A673 (cell line): ENCODE data around the gene RABGAP1L.

Experiments used
- EZH2 ChIP-seq: fragments of 200-600 bp; sonication (generic); IDR thresholded peaks from 2 replicates; pipeline ENCODE4 v1.6.1; 2017; ENCODE audit warnings: borderline replicate concordance, low read depth, mild to moderate bottlenecking, mixed read lengths, antibody characterized with exemption, low read length; ENCODE audit not compliant: poor library complexity, severe bottlenecking
- TF ChIP-seq, protein P1 (sequence below): fragments of 300-800, 200-600 bp; sonication (generic); conservative IDR thresholded peaks from 2 replicates; pipeline ENCODE4 v1.5.1; 2017; ENCODE audit warnings: low read depth, mild to moderate bottlenecking, antibody characterized with exemption, low read length, moderate library complexity, mixed read lengths

DNA sequence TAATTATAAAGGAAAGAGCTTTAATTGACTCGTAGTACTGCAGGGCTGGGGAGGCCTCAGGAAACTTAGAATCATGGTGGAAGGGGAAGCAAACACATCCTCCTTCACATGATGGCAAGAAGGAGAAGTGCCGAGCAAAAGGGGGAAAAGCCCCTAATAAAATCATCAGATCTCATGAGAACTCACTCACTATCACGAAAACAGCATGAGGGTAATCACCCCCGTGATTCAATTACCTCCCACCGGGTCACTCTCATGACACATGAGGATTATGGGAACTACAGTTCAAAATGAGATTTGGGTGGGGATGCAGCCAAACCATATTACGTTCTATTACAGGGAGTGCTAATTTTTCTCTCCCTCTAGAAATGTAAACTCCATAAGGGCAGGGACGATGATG, 878.1 kb downstream of the RABGAP1L start:
- TF ChIP-seq, protein P1, sequence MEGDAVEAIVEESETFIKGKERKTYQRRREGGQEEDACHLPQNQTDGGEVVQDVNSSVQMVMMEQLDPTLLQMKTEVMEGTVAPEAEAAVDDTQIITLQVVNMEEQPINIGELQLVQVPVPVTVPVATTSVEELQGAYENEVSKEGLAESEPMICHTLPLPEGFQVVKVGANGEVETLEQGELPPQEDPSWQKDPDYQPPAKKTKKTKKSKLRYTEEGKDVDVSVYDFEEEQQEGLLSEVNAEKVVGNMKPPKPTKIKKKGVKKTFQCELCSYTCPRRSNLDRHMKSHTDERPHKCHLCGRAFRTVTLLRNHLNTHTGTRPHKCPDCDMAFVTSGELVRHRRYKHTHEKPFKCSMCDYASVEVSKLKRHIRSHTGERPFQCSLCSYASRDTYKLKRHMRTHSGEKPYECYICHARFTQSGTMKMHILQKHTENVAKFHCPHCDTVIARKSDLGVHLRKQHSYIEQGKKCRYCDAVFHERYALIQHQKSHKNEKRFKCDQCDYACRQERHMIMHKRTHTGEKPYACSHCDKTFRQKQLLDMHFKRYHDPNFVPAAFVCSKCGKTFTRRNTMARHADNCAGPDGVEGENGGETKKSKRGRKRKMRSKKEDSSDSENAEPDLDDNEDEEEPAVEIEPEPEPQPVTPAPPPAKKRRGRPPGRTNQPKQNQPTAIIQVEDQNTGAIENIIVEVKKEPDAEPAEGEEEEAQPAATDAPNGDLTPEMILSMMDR = no peak
- no peak for TF ChIP-seq EZH2
